Liver (tissue), 9 donors: ENCODE measurements around the gene TMEM8B. TPM values are rescaled to one million over a fixed set of nuclear protein-coding genes. Genes with fewer than 3 reads are reported as not detected.

Experiments used
- DNase-seq: peaks from one replicate; pipeline ENCODE4 v3.0.0-alpha.2; 2017; ENCODE audit warnings: low spot score
- H3K27ac ChIP-seq, 2 donors: one replicate each; pipeline ENCODE4 v1.7.0; 2013; ENCODE audit warnings: inconsistent platforms in 2 of 2, low read length in 2 of 2, control low read depth in 1 of 2, low read depth in 1 of 2, mild to moderate bottlenecking in 1 of 2
- H3K27me3 ChIP-seq, 4 donors: one replicate each; pipeline versions ENCODE4 v1.6.1 to v1.7.0; 2013; ENCODE audit warnings: low read length in 3 of 4, inconsistent platforms in 1 of 4, mild to moderate bottlenecking in 1 of 4, moderate library complexity in 1 of 4; ENCODE audit not compliant: control insufficient read depth in 4 of 4, insufficient read depth in 4 of 4
- H3K36me3 ChIP-seq, 4 donors: one replicate each; pipeline versions ENCODE4 v1.6.1 to v1.7.0; 2013; ENCODE audit warnings: low read length in 3 of 4, mild to moderate bottlenecking in 3 of 4, low read depth in 1 of 4, moderate library complexity in 1 of 4; ENCODE audit not compliant: control insufficient read depth in 4 of 4, insufficient read depth in 3 of 4
- H3K4me1 ChIP-seq, 4 donors: one replicate each; pipeline versions ENCODE4 v1.6.1 to v1.7.0; 2013; ENCODE audit warnings: low read length in 3 of 4, mild to moderate bottlenecking in 3 of 4, moderate library complexity in 1 of 4; ENCODE audit not compliant: control insufficient read depth in 4 of 4, insufficient read depth in 4 of 4
- H3K4me3 ChIP-seq, 3 donors: one replicate each; pipeline versions ENCODE4 v1.6.1 to v1.7.0; 2013; ENCODE audit warnings: low read length in 3 of 3, control low read depth in 1 of 3, low read depth in 1 of 3, mild to moderate bottlenecking in 1 of 3
- H3K9ac ChIP-seq, 2 donors: one replicate each; pipeline ENCODE4 v1.7.0; 2013; ENCODE audit warnings: low read length in 2 of 2, mild to moderate bottlenecking in 2 of 2, moderate library complexity in 2 of 2, control low read depth in 1 of 2, low read depth in 1 of 2
- H3K9me3 ChIP-seq, 4 donors: one replicate each; pipeline versions ENCODE4 v1.6.1 to v1.7.0; 2013; ENCODE audit warnings: low read length in 3 of 4; ENCODE audit not compliant: control insufficient read depth in 4 of 4
- ATF3 ChIP-seq: IDR thresholded peaks from 2 replicates; pipeline ENCODE4 v1.6.1; 2016; ENCODE audit warnings: antibody characterized with exemption
- EGR1 ChIP-seq, 2 donors: IDR thresholded peaks; 2 replicates each; pipeline ENCODE4 v1.6.1; 2016 to 2018; ENCODE audit warnings: antibody characterized with exemption in 2 of 2, low read depth in 2 of 2
- FOXA2 ChIP-seq: IDR thresholded peaks from 2 replicates; pipeline ENCODE4 v1.6.1; 2016; ENCODE audit warnings: antibody characterized with exemption
- HNF4A ChIP-seq, 2 donors: conservative IDR thresholded peaks; 2 replicates each; pipeline ENCODE4 v1.6.1; 2016; ENCODE audit warnings: antibody characterized with exemption in 2 of 2, mild to moderate bottlenecking in 2 of 2
- NR2F2 ChIP-seq: IDR thresholded peaks from 2 replicates; pipeline ENCODE4 v1.6.1; 2016; ENCODE audit warnings: antibody characterized with exemption
- RAD21 ChIP-seq, 2 donors: IDR thresholded peaks; 2 replicates each; pipeline ENCODE4 v1.6.1; 2016; ENCODE audit warnings: antibody characterized with exemption in 2 of 2, mild to moderate bottlenecking in 2 of 2
- REST ChIP-seq: IDR thresholded peaks from 2 replicates; pipeline ENCODE4 v1.6.1; 2016; ENCODE audit warnings: antibody characterized with exemption, mild to moderate bottlenecking
- SP1 ChIP-seq: IDR thresholded peaks from 2 replicates; pipeline ENCODE4 v1.6.1; 2018; ENCODE audit warnings: antibody characterized with exemption, mild to moderate bottlenecking
- TAF1 ChIP-seq: conservative IDR thresholded peaks from 2 replicates; pipeline ENCODE4 v1.6.1; 2016; ENCODE audit warnings: antibody characterized with exemption, mild to moderate bottlenecking
- YY1 ChIP-seq: IDR thresholded peaks from 2 replicates; pipeline ENCODE4 v1.6.1; 2016; ENCODE audit warnings: antibody characterized with exemption, mild to moderate bottlenecking
- WGBS: extraction: QIAGEN DNeasy Blood & Tissue Kit; methylation state at CpG from one replicate; pipeline ENCODE4 v1.1.7; 2013; 5-methylcytosine and 5-hydroxymethylcytosine counted together
- polyA plus RNA-seq, 2 donors: library from polyadenylated mRNA; stranded (reverse) in 1 of 2; unstranded in 1 of 2; fragments of 200-250 nt in 1 of 2; fragments of >200 nt in 1 of 2; fragmentation: Nextera tagmentation in 1 of 2; extraction: Ambion mirVana in 1 of 2; gene quantifications; one replicate each; pipeline versions ENCODE4 v1.2.1 to v1.2.3, GENCODE V29; 2013 to 2015
- total RNA-seq, 2 donors: library from RNA; depleted of rRNA; stranded (reverse); fragments of >200 nt; gene quantifications; one replicate each; pipeline ENCODE4 v1.2.3, GENCODE V29; 2014
- TF ChIP-seq, protein P1 (sequence below): fragments of 150-350 bp; IDR thresholded peaks from 2 replicates; pipeline ENCODE4 v1.5.1; 2017; ENCODE audit warnings: improper control_type of control experiment, low read depth, low read length; ENCODE audit not compliant: missing input control
- TF ChIP-seq, protein P2 (sequence below): IDR thresholded peaks from 2 replicates; pipeline ENCODE4 v1.6.1; 2016; ENCODE audit warnings: antibody characterized with exemption
- donor health status: healthy.
- donor health status: healthy.
- donor health status: healthy.
- donor health status: healthy.
- donor health status: healthy.

TMEM8B gene
- total and polyA plus RNA-seq, 4 donors = 1.1 to 5.4 (median 2.7) TPM

- Histone ChIP-seq H3K27me3 (no peaks in the 10 kb centered on the region), H3K4me3 (no peak overlapping the region), H3K9ac (no peak overlapping the region), H3K4me1 (no peaks in the 10 kb centered on the region), H3K9me3 (no peaks in the 10 kb centered on the region), H3K36me3 (peaks cover 0 to 2% (median 0%) of the 10 kb centered on the region in 4 donors), H3K27ac (no peak overlapping the region)
- DNase-seq = no peak
- TF ChIP-seq ATF3 (no peak), RAD21 (IDR thresholded peaks at IDR 0.05) (no peak), SP1 (no peak), YY1 (no peak), FOXA2 (no peak), TAF1 (no peak), NR2F2 (no peak)
- TF ChIP-seq, protein P1, sequence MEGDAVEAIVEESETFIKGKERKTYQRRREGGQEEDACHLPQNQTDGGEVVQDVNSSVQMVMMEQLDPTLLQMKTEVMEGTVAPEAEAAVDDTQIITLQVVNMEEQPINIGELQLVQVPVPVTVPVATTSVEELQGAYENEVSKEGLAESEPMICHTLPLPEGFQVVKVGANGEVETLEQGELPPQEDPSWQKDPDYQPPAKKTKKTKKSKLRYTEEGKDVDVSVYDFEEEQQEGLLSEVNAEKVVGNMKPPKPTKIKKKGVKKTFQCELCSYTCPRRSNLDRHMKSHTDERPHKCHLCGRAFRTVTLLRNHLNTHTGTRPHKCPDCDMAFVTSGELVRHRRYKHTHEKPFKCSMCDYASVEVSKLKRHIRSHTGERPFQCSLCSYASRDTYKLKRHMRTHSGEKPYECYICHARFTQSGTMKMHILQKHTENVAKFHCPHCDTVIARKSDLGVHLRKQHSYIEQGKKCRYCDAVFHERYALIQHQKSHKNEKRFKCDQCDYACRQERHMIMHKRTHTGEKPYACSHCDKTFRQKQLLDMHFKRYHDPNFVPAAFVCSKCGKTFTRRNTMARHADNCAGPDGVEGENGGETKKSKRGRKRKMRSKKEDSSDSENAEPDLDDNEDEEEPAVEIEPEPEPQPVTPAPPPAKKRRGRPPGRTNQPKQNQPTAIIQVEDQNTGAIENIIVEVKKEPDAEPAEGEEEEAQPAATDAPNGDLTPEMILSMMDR = no peak
- TF ChIP-seq, protein P2, sequence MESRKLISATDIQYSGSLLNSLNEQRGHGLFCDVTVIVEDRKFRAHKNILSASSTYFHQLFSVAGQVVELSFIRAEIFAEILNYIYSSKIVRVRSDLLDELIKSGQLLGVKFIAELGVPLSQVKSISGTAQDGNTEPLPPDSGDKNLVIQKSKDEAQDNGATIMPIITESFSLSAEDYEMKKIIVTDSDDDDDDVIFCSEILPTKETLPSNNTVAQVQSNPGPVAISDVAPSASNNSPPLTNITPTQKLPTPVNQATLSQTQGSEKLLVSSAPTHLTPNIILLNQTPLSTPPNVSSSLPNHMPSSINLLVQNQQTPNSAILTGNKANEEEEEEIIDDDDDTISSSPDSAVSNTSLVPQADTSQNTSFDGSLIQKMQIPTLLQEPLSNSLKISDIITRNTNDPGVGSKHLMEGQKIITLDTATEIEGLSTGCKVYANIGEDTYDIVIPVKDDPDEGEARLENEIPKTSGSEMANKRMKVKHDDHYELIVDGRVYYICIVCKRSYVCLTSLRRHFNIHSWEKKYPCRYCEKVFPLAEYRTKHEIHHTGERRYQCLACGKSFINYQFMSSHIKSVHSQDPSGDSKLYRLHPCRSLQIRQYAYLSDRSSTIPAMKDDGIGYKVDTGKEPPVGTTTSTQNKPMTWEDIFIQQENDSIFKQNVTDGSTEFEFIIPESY = no peak
These were observed 45.6 kb upstream of the TMEM8B start for GRCh38 chr9:35783418-35783817.

GRCh38 chr9:35789541-35789940 is 39.5 kb upstream of the TMEM8B start:
- Histone ChIP-seq H3K4me3 (no peak overlapping the region), H3K9me3 (no peaks in the 10 kb centered on the region), H3K27me3 (no peaks in the 10 kb centered on the region), H3K36me3 (no peaks in the 10 kb centered on the region), H3K27ac (no peak overlapping the region), H3K9ac (no peak overlapping the region), H3K4me1 (peaks cover 0 to 23% (median 12%) of the 10 kb centered on the region in 4 donors)
- WGBS = 92% methylated on average over 2 of the region's 2 CpGs
- no peak for DNase-seq
- TF ChIP-seq NR2F2 (no peak), HNF4A (conservative IDR thresholded peaks at IDR 0.05) (no peak)

- DNase-seq = no peak
- H3K4me1 ChIP-seq = peaks cover 0 to 23% (median 12%) of the 10 kb centered on the region in 4 donors
- no peak overlapping the region for H3K4me3 ChIP-seq
- TF ChIP-seq REST (no peak), EGR1 (IDR thresholded peaks at IDR 0.05; ENCODE audit: low read depth in 2 of 2) (no peak), ATF3 (no peak), TAF1 (no peak)
- TF ChIP-seq, protein P1 = no peak
- no peaks in the 10 kb centered on the region for H3K9me3 ChIP-seq
- no peak overlapping the region for H3K9ac ChIP-seq
- no peaks in the 10 kb centered on the region for H3K36me3 ChIP-seq
- 31% methylated on average over 4 of the region's 4 CpGs for WGBS
- no peaks in the 10 kb centered on the region for H3K27me3 ChIP-seq
- no peak overlapping the region for H3K27ac ChIP-seq
These were observed 39.0 kb upstream of the TMEM8B start for GRCh38 chr9:35790025-35790384.
